Activated T-cell treated with anti-CD3 and anti-CD28 coated beads, Interleukin-2, amount 50 U/mL, for 1 hour (primary cell): ENCODE measurements around the gene MACROD2.
"Not testable (repeated sequence)": the region's sequence is repeated elsewhere in the genome, so short reads cannot be mapped to it uniquely, and the experiment has no call there.

Experiments used
- DNase-seq: peaks from one replicate; pipeline ENCODE4 v3.0.0-alpha.2; 2020

MACROD2 gene

GRCh38 chr20:15076785-15077184 lies 1081.5 kb downstream of the MACROD2 start:
- no peak for DNase-seq

- no peak for DNase-seq
Measured at GRCh38 chr20:15077733-15078250, 1082.5 kb downstream of the MACROD2 start.

DNA sequence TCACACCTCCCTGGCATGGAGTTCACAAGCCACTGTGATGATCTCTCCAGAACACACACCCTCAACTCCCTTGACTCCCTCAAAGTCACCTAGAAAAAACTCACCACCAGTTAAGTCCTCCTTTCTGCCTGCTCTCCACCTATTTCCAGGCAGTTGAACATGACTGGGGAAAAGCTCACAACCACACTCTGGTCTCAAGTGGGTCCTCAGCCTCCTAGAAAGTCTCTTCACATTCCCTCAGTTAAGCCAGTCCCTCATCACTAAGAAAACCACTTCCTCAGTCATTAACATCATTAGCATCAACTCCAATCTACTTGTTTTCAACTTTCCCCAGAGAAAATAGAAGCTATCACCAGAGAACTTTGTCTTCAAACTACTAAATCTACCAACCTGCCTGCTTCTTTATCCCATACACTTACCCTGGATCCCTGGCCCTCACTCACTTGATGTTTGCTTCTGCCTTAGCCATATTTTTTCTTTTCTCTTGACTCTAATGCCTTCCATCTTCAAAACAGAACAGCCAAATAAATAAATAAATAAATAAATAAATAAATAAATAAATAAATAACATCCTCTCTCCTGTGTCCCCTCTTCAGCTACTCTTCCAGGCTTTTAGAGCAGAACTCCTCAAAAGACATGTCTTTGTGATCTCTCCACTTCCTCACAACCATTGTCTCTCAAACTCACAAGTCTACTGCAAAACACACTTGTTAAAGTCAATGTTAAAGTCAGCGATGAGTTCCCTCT lies 1084.5 kb downstream of the MACROD2 start:
- DNase-seq = no peak

DNA sequence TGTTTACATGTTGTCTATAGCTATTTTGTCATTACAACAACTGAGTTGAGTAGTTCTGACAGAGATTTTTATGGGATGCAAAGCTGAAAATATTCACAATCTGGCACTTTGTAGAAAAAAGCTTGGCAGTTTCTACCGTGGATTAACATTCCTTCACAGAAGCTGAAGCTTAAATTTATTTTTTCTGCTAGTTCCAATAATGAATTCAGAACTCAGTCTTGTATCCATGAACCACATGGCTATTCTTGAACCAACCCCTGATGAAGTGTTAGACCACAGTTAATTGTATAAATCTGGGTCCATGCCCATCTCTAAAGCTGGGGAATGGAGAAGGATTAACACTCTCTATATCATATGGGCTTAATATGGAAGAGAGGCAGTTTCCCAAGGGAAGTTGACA lies 1085.9 kb downstream of the MACROD2 start:
- DNase-seq = no peak

GRCh38 chr20:15091421-15092037 lies 1096.2 kb downstream of the MACROD2 start:
- DNase-seq = no peak

GRCh38 chr20:15098351-15098750 lies 1103.0 kb downstream of the MACROD2 start:
- DNase-seq = no peak

GRCh38 chr20:15099130-15099529 lies 1103.8 kb downstream of the MACROD2 start:
- no peak for DNase-seq

- no peak for DNase-seq
Measured at GRCh38 chr20:15100506-15101160, 1105.3 kb downstream of the MACROD2 start.

DNA sequence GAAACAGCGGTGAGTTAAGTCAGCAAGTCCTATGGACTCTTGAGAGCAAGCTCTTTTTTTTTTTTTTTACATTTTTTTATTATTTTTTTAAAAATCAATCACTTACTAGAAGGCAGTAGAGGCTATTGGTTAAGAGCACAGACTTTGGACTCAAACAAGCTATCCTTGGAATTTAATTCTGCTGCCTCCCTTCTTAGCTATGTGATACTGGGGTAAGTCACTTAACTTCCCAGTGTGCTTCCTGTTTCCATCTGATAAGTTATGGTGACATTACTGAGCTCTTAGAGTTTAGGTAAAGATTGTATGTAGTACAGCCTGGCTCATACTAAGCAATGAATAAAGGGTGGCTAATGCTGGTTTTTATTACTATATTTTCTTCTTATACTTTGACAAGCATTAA lies 1112.6 kb downstream of the MACROD2 start:
- no peak for DNase-seq

DNA sequence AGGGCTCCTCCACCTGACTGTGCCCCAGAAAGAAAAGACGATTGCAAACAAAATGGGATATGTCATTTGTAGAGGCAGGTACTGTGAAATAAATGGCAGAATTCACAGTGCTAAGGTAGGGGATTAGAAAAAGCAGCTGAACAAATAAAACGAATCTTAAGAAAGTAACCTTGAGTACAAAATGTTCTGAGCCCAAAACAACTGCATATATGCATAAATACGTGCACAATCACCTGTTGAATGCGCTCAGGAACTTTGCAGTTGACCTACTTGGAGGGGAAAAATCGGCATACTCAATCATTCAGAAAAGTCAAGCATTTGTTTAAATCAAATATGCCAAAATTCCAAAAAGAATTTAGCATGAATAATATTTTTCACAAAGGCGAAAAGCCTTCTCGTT lies 1114.2 kb downstream of the MACROD2 start:
- DNase-seq = no peak

GRCh38 chr20:15111654-15112053 lies 1116.3 kb downstream of the MACROD2 start:
- no peak for DNase-seq

GRCh38 chr20:15113144-15113773 lies 1117.9 kb downstream of the MACROD2 start:
- DNase-seq = no peak

GRCh38 chr20:15119852-15120487 lies 1124.7 kb downstream of the MACROD2 start:
- DNase-seq = no peak

DNA sequence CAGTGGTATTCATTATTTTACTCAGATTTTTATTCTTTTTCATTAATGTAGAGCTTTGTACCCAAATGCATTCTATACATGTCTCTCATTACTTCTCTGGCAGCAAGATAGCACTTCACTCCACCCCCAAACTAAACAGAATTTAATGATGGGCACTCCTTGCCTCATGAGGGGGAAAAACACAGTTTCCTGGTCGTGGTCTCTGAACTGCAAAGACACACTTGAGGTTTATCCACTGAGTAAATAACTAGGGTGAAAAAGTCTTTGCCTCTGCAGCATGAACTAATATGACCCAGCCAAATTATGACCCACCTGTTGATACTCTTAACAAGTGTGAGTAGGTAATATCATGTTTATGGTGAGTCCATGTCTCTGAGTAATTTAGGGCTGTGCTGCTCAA lies 1127.3 kb downstream of the MACROD2 start:
- no peak for DNase-seq

GRCh38 chr20:15131176-15131575 lies 1135.9 kb downstream of the MACROD2 start:
- no peak for DNase-seq

DNA sequence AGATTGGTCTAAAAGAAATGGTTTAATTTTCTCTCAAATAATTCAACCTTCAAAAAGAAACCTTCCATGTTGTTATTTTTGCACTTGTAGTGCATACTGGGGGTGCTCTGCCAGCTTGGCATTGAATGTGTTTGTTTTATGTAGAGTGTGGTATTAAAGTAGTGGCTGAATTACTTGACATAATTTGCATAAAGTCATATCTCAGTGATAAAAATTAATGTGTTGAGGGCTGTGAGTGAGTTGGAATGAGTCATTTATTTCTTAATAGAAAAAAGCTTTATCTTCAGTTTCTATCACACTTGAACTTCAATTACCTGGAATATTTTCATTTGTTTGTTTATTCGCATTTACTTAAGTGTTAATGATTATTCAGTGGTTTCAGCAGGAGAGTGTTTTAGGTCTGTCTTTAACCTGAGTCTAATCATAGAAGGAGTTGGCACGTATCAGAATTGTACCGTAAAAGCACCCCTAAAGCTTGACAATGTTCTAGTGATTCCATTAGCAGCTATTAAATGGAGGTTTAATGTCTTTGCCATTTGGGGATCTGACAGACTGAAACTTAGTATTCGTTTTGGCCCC lies 1143.3 kb downstream of the MACROD2 start:
- DNase-seq = no peak

GRCh38 chr20:15139522-15139921 lies 1144.2 kb downstream of the MACROD2 start:
- no peak for DNase-seq

GRCh38 chr20:15140286-15140685 lies 1145.0 kb downstream of the MACROD2 start:
- DNase-seq = no peak

GRCh38 chr20:15140940-15141339 lies 1145.6 kb downstream of the MACROD2 start:
- DNase-seq = not testable (repeated sequence)

DNA sequence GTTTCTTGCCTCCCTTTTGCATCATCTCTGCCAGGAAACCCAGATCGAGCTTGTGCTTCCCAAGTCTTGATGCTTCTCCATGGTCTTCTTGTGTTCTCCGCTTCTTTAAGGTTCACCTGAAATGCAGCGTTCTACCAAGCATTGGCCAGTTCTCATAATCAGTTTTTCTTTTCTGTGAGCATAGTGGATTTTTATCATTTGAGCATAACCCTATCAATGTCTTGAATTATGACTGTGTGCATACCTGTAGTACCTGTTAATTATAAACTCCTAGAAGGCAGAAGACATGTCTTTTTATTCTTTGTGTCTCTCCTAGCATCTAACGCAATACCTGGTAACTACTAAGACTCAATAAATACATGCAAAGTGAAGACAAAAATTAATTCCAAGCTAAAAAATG lies 1146.5 kb downstream of the MACROD2 start:
- no peak for DNase-seq

DNA sequence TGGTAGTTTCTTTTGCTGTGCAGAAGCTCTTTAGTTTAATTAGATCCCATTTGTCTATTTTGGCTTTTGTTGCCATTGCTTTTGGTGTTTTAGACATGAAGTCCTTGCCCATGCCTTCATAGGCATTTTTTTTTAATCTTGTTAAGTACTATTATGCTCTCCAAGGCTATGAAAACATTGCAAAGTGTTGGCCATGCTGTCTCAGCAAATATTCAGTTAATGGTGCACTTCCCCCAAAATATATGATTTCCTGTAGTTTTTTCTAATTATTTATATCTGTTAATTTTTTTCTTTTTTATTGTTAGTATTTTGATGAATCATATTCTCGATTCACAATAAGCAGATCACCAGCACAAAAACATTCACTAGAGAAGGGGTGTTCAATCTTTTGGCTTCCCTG lies 1148.2 kb downstream of the MACROD2 start:
- no peak for DNase-seq

- no peak for DNase-seq
Measured at GRCh38 chr20:15144916-15145315, 1149.6 kb downstream of the MACROD2 start.

GRCh38 chr20:15146948-15147347 lies 1151.6 kb downstream of the MACROD2 start:
- DNase-seq = no peak
